GM18861 (cell line): ENCODE data around the gene MST1.
A peak's percentile ranks its signal among the peaks of the same experiment; 100 is the strongest.

Experiments
- ATAC-seq: cut with Tn5 transposase; IDR thresholded peaks from one replicate; pipeline ENCODE4 v1.9.1; 2021; ENCODE audit not compliant: unreplicated experiment

MST1 gene

GRCh38 chr3:49718858-49719213 lies 29.6 kb upstream of the MST1 start:
- ATAC-seq = no peak

DNA sequence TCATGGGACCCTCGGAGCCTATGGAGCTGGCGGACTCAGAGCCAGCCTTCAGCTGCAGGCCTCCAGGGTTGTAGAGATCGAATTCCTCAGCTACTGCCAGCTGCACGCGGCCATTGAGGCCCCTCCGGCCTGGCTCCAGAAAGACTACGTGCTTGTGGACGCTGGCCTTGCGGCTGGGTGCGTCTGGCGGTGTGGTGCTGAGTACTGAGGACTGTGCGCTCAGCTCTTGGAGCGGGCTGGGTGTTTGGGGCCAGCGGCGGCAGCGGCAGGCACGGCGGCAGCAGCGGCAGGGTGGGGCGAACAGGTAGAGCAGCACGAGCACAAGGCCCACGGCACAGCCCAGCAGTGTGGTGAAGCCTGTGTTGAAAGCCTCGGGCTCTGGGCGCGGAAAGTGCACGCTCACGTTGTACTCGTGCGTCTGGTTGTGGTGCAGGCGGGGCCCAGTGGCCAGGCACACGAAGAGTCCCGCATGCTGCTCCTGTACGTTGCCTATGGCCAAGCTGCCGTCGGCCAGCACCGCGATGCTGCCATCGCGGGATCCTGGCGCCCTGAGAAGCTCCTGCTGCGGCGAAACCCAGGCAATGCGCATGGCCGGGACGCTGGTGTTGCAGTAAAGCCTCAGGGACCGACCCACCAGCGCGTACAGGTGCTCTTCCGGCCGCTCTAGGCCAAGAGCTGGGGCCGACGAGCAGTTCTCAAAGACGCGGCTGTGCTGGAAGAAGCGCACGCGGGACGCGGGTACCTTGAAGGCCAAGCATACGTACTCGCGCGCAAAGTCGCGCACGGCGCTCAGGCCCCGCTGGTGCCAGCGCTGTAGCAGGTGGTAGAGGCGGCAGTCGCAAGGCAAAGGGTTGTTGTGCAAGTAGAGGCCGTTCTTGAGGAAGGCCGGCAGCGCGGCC lies 28.9 kb upstream of the MST1 start:
- ATAC-seq = no peak

DNA sequence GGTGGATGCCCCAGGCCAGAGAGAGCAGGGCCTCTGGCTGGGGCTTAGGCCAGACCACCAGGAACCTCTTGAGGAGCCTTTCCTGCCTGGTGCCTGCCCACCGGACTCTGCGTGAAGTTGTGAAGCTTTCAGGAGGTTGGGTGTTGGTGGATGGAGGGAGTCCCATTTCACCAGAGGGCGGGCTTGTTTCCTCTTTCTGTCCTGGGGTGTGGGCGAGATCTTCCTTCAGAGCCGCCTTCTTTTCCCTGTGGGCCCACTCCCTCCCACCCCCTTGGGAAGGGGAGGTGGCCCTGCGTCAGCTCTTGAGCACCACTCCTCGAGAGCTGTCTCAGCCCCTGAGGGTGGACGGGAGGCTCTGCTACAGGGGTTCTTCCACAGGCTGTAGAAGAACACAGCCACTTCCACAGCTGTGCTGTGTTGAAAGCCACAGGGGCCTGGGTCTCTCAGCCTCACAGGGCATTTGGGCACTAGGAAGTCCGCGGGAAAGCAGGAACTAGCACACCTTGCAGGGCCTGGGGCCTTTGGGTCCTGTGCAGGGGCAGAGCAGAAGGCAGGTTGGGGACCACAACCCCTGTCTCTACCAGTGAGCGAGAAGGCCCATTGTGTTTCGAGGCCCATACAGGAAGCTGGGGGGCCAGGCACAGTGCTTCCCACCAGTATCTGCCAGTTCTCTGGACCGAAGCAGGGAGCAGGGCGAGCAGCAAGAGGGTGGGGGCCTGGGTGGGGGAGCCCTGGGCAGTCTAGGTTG lies 28.1 kb upstream of the MST1 start:
- no peak for ATAC-seq

DNA sequence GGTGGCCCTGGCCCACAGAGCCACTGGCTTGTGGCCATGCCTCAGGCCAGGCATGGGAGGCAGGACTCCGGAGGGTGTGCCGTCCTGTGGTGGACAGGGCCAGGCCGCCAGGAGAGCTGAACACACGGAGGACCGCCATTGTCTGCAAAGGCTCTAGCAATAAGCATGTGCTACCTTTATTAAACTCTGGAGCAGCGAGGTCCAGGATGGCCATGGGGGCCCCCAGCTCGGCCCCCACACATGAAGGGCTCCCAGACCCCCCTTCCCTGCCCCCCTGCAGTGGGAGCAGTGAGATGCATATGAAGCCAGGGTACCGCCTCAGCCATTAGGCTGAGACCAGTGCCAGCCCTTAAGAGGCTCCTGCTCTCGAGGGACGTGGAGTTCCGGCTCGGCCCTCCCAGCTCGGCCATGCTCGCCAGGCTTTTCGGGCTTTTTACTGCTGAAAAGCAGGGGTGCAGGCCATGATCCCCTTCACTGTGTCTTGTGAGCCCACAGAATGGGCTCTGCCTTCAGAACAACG lies 27.5 kb upstream of the MST1 start:
- ATAC-seq = no peak

DNA sequence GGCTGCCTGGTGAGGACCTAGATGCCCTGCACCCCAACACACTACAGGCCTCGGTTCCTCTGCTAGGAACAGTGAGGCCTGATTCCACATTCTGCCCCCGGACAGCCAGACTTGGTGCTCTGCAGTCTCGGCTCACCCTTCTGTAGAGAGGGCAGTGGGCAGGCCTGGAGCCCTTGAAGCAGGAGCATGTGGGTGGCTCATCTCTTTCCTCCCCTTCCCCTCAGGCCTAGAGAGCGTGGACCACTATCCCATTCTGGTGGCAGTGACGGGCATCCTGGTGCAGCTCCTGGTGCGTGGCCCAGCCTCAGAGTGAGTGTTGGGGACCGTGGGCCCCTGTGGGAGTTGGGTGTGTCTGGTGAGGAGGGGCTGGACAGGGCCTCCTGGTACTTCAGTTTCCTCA lies 26.9 kb upstream of the MST1 start:
- ATAC-seq = no peak

- ATAC-seq = no peak
Observed at GRCh38 chr3:49715611-49716121, 26.4 kb upstream of the MST1 start.

DNA sequence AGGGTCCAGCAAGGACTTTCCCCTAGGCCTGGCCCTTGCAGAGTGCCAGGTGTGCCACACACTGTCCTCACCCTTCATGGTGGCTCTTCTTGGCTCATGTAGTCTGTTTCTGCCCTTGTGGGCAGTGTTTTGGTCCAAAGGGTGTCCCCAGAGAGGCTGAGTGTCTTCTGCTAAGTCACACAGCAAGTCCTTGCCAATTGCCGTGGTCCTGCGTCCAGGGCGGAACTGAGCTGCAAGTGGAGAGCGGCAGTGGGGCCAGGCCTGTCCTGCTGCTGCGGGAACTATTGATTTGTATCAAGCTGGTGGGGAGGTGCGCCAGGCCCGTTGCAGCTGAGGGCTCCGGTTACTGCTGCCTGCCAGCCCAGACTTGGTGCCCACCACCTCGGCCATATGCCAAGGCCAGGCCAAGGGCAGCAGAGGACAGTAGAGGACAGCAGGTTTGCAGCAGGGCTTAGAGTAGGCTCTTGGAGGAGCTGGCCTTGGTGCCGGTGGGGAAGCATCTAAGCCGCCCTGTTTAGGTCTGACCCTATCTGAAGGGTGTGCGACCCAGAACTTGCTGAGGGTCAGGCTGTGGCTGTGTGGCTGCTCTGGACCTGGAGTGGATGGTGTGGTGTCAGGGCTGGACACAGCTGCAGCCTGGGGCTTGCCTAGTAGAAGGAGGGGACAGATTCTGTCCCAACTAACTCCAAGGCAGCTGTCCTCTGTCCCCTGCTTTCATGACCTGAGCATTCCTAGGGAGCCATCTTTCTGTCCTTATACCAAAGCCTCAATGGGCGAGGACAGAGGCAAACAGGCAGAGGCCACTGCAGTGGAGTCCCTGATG lies 25.7 kb upstream of the MST1 start:
- ATAC-seq = no peak

GRCh38 chr3:49713336-49714105 lies 24.2 kb upstream of the MST1 start:
- ATAC-seq = no peak

- ATAC-seq = no peak
Observed at GRCh38 chr3:49712631-49713317, 23.5 kb upstream of the MST1 start.

DNA sequence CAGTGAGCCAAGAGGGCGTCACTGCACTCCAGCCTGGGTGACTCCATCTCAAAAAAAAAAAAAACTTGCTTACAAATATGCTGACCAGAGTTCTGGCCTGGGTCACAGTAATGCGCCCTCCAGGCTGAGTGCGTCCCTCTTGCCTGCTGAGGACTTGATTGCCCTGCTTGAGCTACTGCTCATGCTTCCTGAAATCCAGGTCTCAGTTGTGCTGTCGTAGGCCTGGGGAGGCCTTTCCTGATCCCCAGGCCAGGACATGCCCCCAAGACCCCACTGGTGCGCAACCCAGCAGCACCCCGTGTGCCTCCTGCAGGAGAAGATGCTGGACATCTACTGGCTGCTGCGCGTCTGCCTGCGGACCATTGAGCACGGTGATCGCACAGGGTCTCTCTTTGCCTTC lies 22.9 kb upstream of the MST1 start:
- no peak for ATAC-seq

DNA sequence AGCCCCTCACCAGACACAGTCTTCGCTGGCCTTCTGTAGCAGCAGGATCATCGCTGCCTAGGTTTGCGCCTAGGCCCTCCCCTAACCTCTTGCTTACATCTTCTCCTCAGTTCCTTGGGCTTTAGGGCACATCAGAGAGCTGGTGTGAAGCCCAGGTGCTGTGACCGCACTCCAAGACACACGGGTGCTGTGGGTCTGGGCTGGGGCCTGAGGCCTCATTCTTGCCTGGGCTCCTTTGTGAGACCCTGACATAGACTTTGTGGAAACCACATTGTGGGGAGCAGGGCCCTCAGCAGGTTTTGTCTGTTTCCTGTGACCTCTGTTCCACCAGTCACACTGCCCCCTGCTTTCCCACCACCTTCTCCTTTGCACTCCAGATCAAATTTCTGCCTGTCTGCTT lies 22.2 kb upstream of the MST1 start:
- ATAC-seq = no peak

- no peak for ATAC-seq
Observed at GRCh38 chr3:49709852-49710251, 20.6 kb upstream of the MST1 start.

DNA sequence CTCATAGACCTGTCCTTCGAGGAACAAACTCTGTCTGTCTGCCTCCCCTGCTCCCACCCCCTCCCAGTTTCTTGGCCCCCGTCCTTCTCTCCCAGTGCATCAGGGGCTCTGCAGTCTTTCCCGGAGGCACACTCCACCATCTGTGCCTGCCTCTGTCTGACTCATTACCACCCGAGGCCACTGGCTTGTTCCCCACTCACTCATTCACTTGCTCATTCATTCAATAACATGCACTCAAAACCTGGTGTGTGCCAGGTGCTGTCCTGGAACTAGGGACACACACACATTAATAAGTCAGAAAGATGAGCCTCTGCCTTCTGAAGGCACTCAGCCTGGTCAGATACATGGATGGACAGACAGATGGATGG lies 17.8 kb upstream of the MST1 start:
- no peak for ATAC-seq

GRCh38 chr3:49706456-49707112 lies 17.3 kb upstream of the MST1 start:
- ATAC-seq = no peak

DNA sequence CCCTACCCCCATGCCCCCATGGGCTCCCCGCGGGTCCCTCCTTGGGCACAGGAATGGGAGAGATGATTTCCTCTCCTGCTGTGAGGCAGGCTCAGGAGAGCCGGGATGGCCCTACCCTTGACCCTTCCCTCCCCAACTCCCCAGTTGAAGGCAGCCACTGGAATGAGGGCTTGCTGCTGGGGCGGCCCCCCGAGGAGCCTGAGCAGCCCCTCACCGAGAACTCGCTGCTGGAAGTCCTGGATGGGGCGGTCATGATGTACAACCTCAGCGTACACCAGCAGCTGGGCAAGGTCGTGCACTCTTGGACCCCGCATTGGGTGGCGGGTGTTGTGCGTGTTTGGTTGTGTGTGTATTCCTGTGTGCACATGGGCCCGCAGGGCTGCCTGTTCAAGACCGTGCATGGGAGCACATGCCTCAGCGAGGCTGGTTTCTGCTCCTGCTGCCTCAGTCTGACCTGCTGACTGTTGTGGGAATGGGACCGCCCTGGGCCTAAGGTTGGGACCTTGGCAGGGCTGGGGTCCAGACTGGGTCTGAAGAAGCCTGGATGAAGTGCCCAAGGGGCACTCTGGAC lies 16.2 kb upstream of the MST1 start:
- no peak for ATAC-seq

DNA sequence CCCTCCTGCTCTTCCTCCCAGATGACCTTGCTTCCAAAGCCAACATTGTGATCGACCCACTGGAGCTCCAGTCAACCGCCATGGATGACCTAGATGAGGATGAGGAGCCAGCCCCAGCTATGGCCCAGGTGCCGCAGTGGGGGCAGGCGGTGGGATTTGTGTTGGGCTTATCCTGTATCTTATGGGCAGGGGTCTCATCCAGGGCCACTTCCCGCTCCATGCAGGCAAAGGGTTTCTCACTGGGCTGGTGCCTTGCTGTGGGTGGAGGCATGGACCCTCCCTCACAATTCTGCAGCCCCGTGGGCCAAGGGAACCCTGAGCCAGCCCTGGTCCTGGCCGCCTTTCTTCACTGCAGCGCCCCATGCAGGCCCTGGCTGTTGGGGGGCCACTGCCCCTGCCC lies 15.4 kb upstream of the MST1 start:
- no peak for ATAC-seq

DNA sequence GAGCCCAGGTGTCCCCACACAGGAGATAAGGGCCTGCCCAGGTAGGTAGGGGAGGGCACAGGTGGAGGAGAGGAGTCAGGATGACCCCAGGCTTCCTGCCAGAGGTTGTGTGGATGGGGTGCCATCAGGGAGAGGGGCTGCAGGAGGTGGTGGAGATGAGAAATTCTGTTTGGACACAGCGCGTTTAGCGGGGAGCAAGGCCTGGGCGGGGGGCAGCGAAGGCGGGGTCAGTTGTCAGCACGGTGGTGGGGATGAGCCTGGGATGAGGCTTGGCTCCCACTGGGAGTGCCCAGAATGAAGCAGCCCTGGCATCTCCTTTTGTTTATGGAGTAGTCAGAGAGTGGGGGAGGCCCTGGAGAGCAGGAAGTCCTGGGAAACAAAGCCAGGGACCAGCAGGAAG lies 14.7 kb upstream of the MST1 start:
- no peak for ATAC-seq

- ATAC-seq = peak; percentile 55
Observed at GRCh38 chr3:49703443-49703927, 14.2 kb upstream of the MST1 start.

DNA sequence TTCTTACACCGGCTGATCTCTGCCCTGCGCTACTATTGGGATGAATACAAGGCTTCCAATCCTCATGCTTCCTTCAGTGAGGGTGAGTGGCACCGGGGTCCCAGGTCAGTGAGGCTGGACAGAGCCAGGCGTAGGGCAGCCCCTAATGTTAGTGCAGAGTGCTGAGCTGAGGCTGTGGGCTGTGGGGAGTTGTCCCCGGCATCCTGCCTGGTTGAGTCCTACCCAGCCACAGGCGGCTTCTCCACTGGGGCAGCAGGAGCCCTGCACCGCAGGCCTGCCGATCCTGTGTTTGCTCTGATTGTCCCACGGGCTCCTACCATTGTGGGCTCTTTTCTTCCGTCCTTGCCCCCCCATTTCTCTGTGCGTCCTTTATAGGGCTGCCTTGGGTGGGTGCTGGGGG lies 13.4 kb upstream of the MST1 start:
- no peak for ATAC-seq
